SK-N-SH treated with all-trans-retinoic acid at 6 μM for 48 hours (cell line): ENCODE data around the gene TXK.

Experiments used
- ARNTL ChIP-seq: fragments of 450-650 bp; formaldehyde crosslinking; IDR thresholded peaks from 2 replicates; pipeline ENCODE4 v1.5.0; 2020; ENCODE audit warnings: low read depth, mild to moderate bottlenecking, moderate library complexity, borderline replicate concordance
- CREB5 ChIP-seq: fragments of 250-450 bp; sonication (Bioruptor Pico); IDR thresholded peaks from 2 replicates; pipeline ENCODE4 v1.5.1; 2020; ENCODE audit warnings: low read depth, mild to moderate bottlenecking, moderate library complexity
- CSDC2 ChIP-seq: fragments of 250-450 bp; sonication (Bioruptor Pico); IDR thresholded peaks from 2 replicates; pipeline ENCODE4 v1.5.0; 2020; ENCODE audit warnings: mild to moderate bottlenecking, moderate library complexity
- ESRRG ChIP-seq: fragments of 250-450 bp; sonication (Bioruptor Pico); IDR thresholded peaks from 2 replicates; pipeline ENCODE4 v1.6.1; 2021; ENCODE audit warnings: mild to moderate bottlenecking
- PATZ1 ChIP-seq: fragments of 250-450 bp; sonication (Bioruptor Pico); IDR thresholded peaks from 2 replicates; pipeline ENCODE4 v1.8.0; 2020; ENCODE audit warnings: mild to moderate bottlenecking, moderate library complexity, borderline replicate concordance
- RARB ChIP-seq: fragments of 250-450 bp; sonication (Bioruptor Pico); IDR thresholded peaks from 2 replicates; pipeline ENCODE4 v1.8.0; 2021; ENCODE audit warnings: mild to moderate bottlenecking, moderate library complexity
- TCF4 ChIP-seq: fragments of 250-450 bp; sonication (Bioruptor Pico); IDR thresholded peaks from 2 replicates; pipeline ENCODE4 v1.8.0; 2021; ENCODE audit warnings: mild to moderate bottlenecking, moderate library complexity, borderline replicate concordance
- TOX ChIP-seq: fragments of 250-450 bp; sonication (Bioruptor Pico); IDR thresholded peaks from 2 replicates; pipeline ENCODE4 v1.8.0; 2021; ENCODE audit warnings: mild to moderate bottlenecking, moderate library complexity, borderline replicate concordance
- ZNF8 ChIP-seq: fragments of 450-650 bp; formaldehyde crosslinking; IDR thresholded peaks from 2 replicates; pipeline ENCODE4 v1.5.0; 2020; ENCODE audit warnings: mild to moderate bottlenecking, moderate library complexity

- TF ChIP-seq CREB5 (CRISPR knock-in tag) = no peak
- TF ChIP-seq ESRRG = no peak
- no peak for TF ChIP-seq RARB (CRISPR knock-in tag)
- no peak for TF ChIP-seq PATZ1 (CRISPR knock-in tag)
- no peak for TF ChIP-seq CSDC2 (CRISPR knock-in tag)
- TF ChIP-seq TOX (CRISPR knock-in tag) = no peak
- TF ChIP-seq ARNTL (CRISPR knock-in tag) = no peak
- no peak for TF ChIP-seq TCF4 (CRISPR knock-in tag)
- TF ChIP-seq ZNF8 = no peak
Measured at GRCh38 chr4:48124870-48125269, 9.2 kb downstream of the TXK start.
